ENCODE data around the gene TMEM184A. TPM values are rescaled to one million over a fixed set of nuclear protein-coding genes. Genes with fewer than 3 reads are reported as not detected.
"Not testable (repeated sequence)": the region's sequence is repeated elsewhere in the genome, so short reads cannot be mapped to it uniquely, and the experiment has no call there.

Gene TMEM184A
- total RNA-seq, 1 donor from 2014 or later: 6.6 TPM

DNA sequence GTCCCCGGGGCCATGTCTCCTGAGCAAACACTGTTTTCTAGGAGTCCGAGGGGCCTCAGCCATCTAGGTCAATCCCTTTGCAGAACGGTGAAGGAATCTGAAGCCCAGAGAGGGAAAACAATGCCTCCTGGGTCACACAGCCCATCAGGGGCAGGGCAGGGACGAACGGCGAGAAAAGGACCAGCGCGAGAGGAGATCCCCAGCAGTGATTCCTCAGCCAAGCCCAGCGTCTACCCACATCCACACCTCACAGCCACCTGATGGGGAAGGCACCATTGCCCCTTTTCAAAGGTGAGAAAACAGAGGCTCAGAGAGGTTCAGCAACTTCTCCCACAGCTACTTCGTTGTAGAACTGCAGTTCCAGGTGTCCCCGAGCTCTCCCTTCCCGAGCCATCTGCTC, 31.7 kb upstream of the TMEM184A start:
- Mint-ChIP-seq H3K36me3 (no peaks in the 10 kb centered on the region), H3K4me1 (ENCODE audit: unreplicated experiment) (peaks cover 5% of the 10 kb centered on the region), H3K9me3 (no peaks in the 10 kb centered on the region), H3K27ac (no peak overlapping the region), H3K4me3 (no peak overlapping the region), H3K27me3 (peaks cover 27% of the 10 kb centered on the region)
- TF ChIP-seq, protein P1, sequence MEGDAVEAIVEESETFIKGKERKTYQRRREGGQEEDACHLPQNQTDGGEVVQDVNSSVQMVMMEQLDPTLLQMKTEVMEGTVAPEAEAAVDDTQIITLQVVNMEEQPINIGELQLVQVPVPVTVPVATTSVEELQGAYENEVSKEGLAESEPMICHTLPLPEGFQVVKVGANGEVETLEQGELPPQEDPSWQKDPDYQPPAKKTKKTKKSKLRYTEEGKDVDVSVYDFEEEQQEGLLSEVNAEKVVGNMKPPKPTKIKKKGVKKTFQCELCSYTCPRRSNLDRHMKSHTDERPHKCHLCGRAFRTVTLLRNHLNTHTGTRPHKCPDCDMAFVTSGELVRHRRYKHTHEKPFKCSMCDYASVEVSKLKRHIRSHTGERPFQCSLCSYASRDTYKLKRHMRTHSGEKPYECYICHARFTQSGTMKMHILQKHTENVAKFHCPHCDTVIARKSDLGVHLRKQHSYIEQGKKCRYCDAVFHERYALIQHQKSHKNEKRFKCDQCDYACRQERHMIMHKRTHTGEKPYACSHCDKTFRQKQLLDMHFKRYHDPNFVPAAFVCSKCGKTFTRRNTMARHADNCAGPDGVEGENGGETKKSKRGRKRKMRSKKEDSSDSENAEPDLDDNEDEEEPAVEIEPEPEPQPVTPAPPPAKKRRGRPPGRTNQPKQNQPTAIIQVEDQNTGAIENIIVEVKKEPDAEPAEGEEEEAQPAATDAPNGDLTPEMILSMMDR (conservative IDR thresholded peaks at IDR 0.05): no peak
- DNase-seq (ENCODE audit: extremely low spot score, unreplicated experiment): no peak

- TF ChIP-seq, protein P1 (conservative IDR thresholded peaks at IDR 0.05): no peak
- Mint-ChIP-seq H3K27ac (no peak overlapping the region), H3K9me3 (no peaks in the 10 kb centered on the region), H3K27me3 (peaks cover 23% of the 10 kb centered on the region), H3K4me1 (ENCODE audit: unreplicated experiment) (peaks cover 5% of the 10 kb centered on the region), H3K36me3 (no peaks in the 10 kb centered on the region), H3K4me3 (no peak overlapping the region)
- DNase-seq (ENCODE audit: extremely low spot score, unreplicated experiment): no peak
Observed at GRCh38 chr7:1586827-1587705, 31.1 kb upstream of the TMEM184A start.

DNA sequence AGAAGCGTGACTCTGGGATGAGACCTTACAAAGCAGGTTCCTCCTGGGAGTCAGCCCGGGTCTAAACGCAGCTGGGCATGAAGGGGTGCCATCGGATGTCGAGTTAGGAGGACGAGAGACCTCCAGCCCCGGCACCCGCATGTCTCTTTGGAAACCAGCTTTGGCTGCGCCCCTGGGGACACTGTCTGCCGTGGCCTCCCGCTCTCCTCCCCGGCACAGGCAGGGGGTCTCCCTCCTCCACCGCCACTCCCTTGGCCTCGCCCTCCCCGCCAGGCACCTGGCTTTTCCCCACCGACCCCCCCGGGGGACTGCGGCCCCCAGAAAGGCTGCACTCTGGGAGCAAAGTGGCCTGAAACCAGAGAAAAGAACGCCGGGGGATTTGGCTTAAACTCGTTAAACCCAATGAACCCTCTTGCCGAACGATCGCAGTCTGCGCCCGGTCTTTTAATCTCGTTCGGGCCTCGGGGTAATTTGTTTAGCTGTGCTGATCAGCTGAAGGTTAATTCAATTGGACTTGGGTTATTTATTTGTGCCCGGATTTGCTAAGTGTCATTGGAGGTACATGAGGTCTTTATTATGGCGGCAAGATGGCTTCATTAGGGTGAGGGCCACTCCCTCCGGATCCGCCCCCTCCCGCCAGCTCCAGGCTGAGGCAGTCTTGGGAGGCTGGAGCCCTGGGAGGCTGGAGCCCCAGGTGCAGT, 30.3 kb upstream of the TMEM184A start:
- Mint-ChIP-seq H3K27me3 (peaks cover 17% of the 10 kb centered on the region), H3K4me3 (no peak overlapping the region), H3K27ac (no peak overlapping the region), H3K4me1 (ENCODE audit: unreplicated experiment) (peaks cover under 1% of the 10 kb centered on the region), H3K9me3 (no peaks in the 10 kb centered on the region), H3K36me3 (no peaks in the 10 kb centered on the region)
- TF ChIP-seq, protein P1 (conservative IDR thresholded peaks at IDR 0.05): no peak
- DNase-seq (ENCODE audit: extremely low spot score, unreplicated experiment): no peak

DNA sequence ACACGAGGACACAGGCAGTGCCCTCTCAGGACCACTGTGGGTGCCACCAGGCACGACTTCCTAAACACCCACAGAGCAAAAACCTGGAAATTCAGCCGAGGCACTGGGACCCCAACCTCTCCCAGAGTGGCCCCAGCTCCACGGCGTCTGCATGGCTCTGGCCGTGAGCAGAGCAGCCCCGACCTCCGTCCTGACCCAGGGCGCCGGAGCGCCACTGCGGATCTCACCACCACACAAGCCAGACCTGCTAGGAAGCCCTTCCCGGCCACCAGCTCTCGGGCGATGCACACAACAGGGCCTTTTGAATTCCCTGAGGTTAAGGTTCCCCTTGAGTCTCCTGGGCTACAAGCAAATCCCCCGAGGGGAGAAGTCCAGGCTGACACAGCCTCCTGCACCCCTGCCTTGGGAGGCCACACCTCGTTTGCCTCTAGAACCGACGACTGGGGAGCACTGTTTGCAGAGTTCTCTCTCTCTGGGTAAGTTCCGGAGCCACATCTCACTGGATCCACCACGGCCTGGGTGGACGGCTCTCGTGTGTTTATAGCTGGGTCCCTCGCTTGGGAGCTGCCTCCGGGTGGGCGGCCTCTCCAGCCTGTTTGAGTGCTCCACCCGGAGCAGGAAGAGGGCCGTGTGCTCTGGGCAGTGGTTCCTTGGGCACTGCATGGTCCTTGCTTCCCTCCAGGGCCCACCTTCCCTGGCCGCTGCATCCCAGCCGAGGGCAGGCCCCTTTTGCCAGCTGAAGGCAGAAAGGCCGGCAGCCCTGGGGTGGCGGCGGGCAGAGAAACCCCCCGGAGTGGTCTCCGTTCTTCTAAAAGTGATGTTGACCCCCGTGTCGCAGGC, 29.4 kb upstream of the TMEM184A start:
- H3K27ac Mint-ChIP-seq: no peak overlapping the region
- no peak for DNase-seq (ENCODE audit: extremely low spot score, unreplicated experiment)
- H3K36me3 Mint-ChIP-seq: no peaks in the 10 kb centered on the region
- peaks cover 2% of the 10 kb centered on the region for H3K4me1 Mint-ChIP-seq (ENCODE audit: unreplicated experiment)
- H3K9me3 Mint-ChIP-seq: no peaks in the 10 kb centered on the region
- TF ChIP-seq, protein P1 (conservative IDR thresholded peaks at IDR 0.05): no peak
- H3K27me3 Mint-ChIP-seq: peaks cover 9% of the 10 kb centered on the region
- H3K4me3 Mint-ChIP-seq: no peak overlapping the region

DNA sequence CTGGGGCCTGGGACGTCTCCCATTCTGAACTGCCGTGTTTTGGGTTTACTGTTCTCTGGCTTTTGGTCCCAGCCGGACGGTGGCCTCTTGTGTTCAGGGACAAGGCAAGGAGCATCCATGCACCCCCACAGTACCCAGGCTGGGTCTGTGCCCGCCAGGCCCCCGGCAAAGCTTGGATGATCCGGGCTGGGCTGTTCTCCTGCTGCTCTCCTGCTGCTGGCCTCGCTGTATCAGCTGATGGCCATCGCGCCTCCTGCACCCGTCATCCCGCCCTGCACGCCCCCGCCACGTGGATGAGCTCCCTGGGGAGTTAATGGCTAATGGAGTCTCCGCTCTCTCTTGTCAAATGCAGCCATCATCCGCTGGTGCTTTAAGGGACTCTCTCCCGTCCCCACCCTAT, 28.7 kb upstream of the TMEM184A start:
- H3K27me3 Mint-ChIP-seq: peaks cover 15% of the 10 kb centered on the region

DNA sequence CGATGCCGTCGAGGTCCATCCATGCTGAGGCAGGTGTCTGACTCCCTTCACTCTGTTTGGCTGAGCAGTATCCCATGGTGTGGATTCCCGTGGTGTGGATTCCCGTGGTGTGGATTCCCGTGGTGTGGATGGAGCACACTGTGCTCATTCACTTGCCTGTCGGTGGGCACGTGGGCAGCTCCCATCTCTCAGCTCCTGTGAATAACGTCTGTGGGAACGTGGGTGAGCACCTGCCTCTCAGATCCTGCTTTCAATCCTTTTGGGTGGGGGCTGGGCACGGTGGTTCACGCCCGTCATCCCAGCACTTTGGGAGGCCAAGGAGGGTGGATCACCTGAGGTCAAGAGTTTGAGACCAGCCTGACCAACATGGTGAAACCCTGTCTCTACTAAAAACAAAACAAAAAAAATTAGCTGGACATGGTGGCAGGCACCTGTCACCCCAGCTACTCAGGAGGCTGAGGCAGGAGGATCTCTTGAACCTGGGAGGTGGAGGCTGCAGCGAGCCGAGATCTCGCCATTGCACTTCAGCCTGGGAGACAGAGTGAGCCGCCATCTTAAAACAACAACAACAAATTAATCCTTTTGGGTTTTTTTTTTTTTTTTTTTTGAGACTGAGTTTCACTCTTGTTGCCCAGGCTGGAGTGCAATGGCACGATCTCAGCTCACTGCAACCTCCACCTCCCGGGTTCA, 27.4 kb upstream of the TMEM184A start:
- H3K4me1 Mint-ChIP-seq (ENCODE audit: unreplicated experiment); H3K4me3 Mint-ChIP-seq; DNase-seq (ENCODE audit: extremely low spot score, unreplicated experiment); H3K36me3 Mint-ChIP-seq; H3K9me3 Mint-ChIP-seq; H3K27ac Mint-ChIP-seq: not testable (repeated sequence)
- H3K27me3 Mint-ChIP-seq: peaks cover 15% of the 10 kb centered on the region

More for the DNA sequence above, 28.7 kb upstream of the TMEM184A start:
- H3K27ac Mint-ChIP-seq: no peak overlapping the region
- TF ChIP-seq, protein P1 (conservative IDR thresholded peaks at IDR 0.05): no peak
- H3K4me3 Mint-ChIP-seq: no peak overlapping the region
- no peaks in the 10 kb centered on the region for H3K9me3 Mint-ChIP-seq
- peaks cover 8% of the 10 kb centered on the region for H3K4me1 Mint-ChIP-seq (ENCODE audit: unreplicated experiment)
- no peaks in the 10 kb centered on the region for H3K36me3 Mint-ChIP-seq
- no peak for DNase-seq (ENCODE audit: extremely low spot score, unreplicated experiment)

Measured in type B pancreatic cell (in vitro differentiated cells).